ENCODE measurements around the gene PRKCB.
A peak's percentile ranks its signal among the peaks of the same experiment; 100 is the strongest.
"Not testable (repeated sequence)": the region's sequence is repeated elsewhere in the genome, so short reads cannot be mapped to it uniquely, and the experiment has no call there.

Gene PRKCB

DNA sequence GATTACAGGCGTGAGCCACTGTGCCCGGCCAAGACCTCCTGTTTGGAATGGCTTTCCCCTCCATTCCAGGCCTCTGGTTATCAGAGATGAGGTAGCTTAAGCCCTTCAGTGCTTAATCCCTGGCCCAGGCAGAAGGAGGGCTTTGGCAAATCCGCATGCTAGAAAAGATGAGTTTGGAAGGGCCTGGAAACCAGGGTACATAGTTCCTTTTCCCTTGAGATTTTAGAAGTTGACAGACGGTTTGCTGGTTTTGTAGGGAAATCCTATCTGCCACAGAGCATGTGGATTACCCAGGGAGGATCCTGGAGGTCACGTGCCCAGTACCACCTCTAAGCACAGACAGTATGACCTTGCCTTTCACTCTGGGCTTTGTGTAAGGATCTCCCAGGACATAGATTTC, 305.7 kb downstream of the PRKCB start:
- DNase-seq: no peak

DNA sequence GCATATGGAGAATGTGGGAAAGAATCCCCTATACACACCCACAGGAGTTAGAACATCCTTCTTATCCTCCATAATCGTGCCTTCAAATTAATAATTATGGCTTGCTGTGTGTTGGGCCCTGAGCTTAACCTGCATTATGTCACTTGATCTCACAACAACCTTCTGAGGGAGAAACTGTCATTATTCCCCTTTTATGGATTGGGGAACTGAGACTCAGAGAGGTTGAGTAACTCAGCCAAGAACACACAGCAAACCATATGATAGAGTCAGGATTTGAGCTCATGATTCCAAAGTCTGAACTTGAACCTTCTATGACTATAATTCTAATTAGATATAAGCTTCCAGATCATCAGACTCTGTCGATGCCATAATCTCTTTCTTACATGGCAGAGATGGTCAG, 306.1 kb downstream of the PRKCB start:
- no peak for DNase-seq

DNA sequence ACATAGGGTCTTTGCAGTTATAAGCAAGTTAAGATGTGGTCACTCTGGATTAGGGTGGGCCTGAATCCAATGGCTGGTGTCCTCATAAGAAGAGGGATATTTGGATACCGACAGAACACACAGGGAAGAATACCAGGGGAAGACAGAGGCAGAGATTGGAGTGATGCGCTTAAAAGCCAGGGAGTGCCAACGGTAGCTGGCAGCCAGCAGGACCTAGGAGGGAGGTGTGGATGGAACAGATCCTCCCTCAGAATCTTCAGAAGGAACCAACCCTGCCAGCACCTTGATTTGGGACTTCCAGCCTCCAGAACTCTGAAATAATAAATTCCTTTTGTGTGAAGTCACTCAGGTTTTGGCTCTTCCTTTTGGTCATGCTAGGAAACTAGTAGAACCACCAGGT, 310.1 kb downstream of the PRKCB start:
- DNase-seq: no peak

GRCh38 chr16:24146518-24146917, 310.7 kb downstream of the PRKCB start:
- no peak for DNase-seq

DNA sequence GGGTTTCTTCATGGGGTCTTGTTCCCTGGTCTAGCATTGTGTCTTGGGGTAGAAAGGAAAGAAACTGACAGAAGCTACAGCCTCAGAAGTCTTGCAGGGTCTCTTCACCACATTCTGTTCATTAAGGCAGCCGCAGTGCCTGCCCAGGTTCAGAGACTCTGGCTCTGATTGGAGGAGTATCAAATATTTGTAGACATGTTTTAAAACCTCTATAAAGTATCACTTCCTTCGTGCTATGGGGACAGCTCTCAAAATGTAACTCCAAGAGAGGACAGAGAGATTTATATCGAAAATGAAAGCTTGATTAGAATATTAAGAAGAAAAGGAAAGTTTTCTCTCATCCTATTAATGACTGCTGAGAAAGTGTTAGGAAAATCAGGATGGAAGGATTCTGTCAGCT, 313.3 kb downstream of the PRKCB start:
- DNase-seq: no peak

- DNase-seq: no peak
Observed at GRCh38 chr16:24150282-24150681, 314.5 kb downstream of the PRKCB start.

GRCh38 chr16:24151482-24151939, 315.7 kb downstream of the PRKCB start:
- DNase-seq: peak in 1 of 2 experiments; percentile 3

GRCh38 chr16:24152048-24152447, 316.3 kb downstream of the PRKCB start:
- DNase-seq: not testable (repeated sequence)

- no peak for DNase-seq
Observed at GRCh38 chr16:24152826-24153225, 317.0 kb downstream of the PRKCB start.

GRCh38 chr16:24156777-24157176, 321.0 kb downstream of the PRKCB start:
- DNase-seq: no peak

- no peak for DNase-seq
Observed at GRCh38 chr16:24163935-24164334, 328.2 kb downstream of the PRKCB start.

- DNase-seq: no peak
Observed at GRCh38 chr16:24164416-24164815, 328.6 kb downstream of the PRKCB start.

DNA sequence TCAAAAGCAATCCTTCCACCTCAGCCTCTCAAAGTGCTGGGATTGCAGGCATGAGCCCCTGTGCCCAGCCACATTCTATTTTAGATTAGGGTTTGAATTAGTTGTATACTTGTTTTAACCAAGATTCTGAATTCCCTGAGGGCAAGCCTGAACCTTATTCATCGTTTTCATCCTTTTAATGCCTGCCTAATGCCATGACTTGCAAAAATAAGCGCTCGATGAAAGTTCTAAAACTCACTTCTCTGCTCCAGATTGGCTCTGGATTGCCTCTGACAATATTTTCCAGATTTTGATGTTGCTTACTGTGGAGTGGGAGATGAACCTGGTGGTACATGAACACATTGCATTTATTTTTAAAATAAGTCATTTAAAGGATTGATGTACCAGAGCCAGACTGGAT, 329.5 kb downstream of the PRKCB start:
- no peak for DNase-seq

GRCh38 chr16:24166661-24167528, 331.1 kb downstream of the PRKCB start:
- no peak for DNase-seq

GRCh38 chr16:24168856-24169255, 333.1 kb downstream of the PRKCB start:
- no peak for DNase-seq

- no peak for DNase-seq
Observed at GRCh38 chr16:24170407-24170806, 334.6 kb downstream of the PRKCB start.

GRCh38 chr16:24174504-24174903, 338.7 kb downstream of the PRKCB start:
- no peak for DNase-seq

DNA sequence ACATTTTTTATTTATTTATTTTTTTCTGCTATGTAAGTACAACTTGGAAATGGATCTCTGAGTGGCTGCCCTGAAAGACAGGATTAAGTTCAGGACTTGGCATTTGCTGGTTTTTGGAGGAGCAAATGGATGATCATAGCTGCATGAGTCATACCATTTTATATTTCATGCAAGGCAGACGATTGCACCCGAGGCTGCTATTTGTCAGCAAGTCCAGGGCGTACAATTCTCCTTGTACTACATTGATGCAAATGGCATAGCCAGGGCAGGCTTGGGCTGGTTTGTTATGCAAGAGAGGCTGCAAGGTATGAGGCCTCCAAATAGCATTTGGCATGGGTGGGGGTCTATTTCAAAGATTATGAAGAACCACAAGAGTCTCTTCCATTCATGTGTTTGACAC, 339.2 kb downstream of the PRKCB start:
- DNase-seq: no peak

- DNase-seq: no peak
Observed at GRCh38 chr16:24178496-24178895, 342.7 kb downstream of the PRKCB start.

DNA sequence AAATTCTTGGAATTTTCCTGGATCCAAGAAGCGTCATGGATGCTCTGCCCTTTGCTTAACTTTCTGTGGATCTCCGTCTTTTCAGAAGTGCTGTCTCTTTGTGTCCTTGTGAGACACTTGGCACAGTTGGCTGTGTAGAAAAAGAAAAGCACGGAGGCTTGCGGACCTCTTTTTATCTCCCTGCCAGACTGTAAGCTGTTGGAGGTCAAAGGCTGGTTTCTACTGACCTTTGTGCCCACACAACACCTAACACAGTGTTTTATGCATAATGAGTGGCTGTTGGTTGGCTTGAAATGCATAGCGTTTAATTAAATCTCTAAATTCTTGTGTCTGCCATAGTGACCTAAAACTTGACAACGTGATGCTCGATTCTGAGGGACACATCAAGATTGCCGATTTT, 344.7 kb downstream of the PRKCB start:
- no peak for DNase-seq

DNA sequence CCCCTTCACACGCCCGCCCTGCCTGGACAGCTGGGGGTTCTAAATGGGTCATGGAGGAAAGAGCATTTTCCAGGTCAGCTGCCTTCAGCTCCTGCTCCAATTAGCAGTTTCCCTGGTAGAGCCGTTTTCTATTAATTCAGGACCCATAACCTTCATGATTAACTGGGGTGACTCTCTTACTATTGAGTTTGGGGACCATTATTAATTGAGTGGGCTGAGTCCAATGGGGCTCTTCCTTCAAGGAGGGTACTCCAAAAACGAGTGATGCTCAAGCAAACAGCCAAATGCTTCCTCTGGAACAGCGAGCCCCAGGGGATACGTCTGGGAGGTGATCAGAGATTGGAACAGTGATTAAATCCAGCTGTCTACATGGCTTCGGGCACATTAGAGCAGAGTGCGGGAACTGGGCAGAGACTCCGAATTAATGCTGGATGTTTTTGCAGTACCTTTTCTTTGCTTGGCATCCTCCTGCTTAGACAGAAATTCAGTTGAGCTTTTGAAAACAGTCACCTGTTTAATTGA, 352.3 kb downstream of the PRKCB start:
- no peak for DNase-seq

DNA sequence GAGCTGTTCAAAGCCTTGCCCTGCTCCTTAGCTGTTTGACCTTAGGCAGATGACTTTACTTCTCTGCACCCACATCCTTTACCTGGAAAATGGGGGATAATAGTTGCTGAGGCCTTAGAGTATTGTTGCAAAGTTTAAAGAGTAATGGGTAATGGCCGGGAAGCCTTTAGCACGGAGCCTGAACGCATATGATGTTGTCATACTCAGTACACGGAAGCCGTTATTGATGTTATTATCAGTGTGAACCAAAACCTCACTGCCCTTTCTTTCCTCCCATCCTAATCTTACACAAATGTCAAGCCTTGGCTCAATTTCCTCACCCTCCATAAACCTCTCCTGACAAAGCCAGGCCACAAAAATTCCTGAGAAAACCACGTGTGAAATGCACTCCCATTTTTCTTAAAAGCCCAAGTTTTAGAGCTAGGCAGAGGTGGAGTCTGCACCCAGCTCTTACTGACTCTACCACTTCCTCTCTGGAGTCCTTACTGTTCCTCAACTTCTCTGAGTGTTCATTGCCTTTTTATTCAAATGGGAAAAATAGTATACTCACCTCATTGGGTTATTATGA, 353.1 kb downstream of the PRKCB start:
- no peak for DNase-seq

DNA sequence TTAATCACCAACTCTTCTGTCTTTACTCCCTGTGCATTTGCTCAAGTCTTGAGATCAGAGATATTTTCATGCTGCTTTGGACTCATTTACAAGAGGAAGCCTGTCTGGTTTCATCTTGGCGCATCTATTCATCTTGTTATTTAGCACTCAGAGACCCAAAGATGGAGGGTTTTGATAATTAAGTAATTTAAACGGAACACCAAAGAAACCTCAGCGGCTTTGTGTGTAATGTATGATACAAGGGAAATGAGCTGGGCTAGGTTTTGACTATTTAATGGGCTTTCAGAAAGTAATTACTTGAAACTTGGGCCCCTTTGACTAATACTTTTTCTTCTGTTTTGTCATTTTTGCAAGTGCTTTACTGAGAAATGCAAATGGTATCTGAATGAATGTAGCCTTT, 354.2 kb downstream of the PRKCB start:
- no peak for DNase-seq

DNA sequence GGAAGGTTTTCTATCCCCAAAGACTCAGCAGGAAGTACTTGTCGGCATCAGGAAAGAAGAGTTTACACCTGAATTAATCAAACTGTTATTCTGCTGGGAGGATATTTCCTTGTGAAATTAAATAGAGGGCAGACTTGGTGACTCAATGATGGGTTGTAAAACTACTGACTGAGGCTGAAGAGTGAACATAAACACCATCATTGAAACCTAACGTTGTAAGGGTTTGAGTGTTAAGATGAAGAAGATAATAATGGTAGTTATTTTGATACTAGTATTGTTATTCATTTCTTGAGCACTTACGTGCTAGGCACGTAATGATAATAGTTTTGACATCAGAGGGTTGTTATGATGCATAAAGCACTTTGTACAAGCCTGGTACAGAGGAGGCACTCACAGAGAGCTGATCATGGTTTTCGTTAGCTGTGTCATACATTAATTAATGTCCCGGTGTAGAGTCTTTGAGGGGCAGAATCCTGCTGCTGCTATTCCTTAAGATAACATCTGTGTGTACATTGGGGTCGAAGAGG, 356.2 kb downstream of the PRKCB start:
- no peak for DNase-seq
